ENCODE measurements around the gene PRR5.

PRR5 gene

DNA sequence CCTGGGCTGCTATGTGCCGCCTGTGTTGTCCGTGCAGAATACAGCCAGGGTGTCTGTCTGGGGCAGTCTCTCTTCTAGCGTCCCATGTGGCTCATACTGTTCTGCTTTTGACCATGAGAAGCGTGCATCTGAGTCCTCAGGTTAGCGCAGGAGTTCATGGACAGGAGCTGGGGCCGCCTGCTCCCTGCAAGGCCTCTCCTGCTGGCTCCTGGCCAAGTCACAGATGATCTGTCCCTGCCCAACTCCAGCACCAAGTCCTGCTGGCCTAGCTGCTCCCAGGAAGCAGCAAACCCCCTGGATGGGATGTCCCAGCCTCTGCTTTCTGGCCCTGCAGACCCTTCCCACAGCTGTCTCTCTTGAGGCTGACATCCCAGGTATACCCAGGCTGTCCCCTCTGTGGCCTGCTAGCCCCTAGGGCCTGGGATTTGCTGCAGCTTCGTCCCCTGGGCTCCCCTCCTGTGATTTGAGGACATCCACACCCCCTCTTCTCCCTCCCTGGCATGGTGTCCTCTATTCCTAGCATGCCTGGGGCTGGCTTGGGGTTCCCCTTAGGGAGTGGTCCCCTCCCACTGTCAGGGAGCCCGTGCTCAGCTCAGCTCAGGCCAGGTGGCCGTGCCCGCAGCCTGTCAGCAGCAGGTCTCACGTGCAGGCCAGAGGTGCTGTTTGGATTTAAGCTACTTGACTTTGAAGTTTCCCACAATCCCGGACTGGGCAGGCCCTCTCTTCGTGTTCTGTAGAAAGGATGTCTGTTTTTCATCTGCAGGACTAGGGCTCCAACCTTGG, 17.8 kb downstream of the PRR5 start:
- no peak for DNase-seq

DNA sequence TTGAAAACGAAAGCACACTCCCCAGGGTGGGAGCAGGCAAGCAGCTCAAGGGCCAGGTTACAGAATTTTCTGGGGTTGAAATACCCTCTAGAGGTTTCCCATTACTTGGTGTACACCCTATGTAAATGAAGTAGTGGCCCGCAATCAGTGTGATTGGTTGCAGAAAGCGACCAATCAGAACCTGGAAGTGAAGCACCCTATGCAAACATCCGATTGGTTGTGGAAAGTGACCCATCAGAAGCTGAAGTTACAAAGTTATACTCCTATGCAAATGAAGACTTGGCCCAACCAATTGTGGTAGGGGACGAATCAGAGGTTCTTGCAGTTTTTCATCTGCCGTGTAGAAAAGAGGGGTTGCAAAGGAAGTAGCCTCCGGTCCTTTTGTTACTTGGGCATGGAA, 19.2 kb downstream of the PRR5 start:
- DNase-seq: no peak

DNA sequence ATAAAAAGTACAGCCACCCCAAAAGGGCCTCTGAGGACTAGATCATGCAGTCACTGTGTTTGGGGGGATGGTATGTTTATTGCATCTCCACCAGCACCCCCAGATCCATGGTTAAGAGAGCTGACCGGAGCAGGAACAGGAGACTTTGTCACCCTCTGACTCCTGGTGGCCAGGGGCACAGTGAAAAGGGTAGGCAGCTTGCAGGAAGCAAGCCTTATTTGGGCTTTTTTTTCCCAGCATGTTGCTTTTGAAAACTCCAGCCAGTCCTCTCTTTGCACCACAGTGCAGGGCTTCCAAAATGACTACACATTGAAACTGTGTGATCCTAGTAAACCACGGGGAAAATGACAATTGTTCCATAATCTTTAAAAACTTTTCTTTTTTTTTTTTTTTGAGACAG, 20.6 kb downstream of the PRR5 start:
- no peak for DNase-seq

DNA sequence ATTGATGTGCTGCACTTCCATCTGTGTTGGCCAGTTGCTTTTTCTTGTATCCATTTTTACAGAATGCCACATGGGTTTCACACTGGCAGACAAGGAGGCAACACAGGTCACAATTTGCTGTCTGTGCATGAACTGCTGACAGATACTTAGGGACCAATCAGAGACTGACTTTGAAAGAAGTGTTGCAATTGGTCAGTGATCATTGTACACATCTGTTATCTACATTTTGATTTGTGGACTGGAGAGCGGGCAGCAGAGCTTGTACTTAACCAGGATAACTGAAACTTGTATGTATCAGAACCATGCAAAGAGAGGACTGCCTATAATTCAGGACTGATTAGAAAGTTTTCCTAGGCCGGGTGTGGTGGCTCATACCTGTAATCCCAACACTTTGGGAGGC, 21.8 kb downstream of the PRR5 start:
- DNase-seq: no peak

DNA sequence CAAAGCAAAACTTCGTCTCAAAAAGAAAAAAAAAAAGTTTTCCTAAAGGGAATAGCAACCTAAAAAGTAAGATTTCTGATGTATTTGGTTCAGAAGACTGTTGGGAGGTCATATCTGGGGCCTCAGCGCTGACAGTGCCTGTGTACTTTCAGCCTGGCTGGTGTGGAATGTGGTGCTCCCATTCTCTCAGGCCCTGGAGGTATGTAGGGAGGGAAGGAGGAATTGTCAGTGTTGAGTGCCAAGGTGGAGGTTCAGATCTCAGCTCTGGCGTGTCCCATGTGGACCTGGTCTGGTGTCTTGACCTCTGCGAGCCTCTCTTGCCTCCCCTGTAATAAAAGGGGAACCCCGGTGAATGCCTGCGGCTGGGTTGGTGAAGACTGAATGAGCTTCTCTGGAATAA, 22.4 kb downstream of the PRR5 start:
- no peak for DNase-seq

GRCh38 chr22:44724859-44725258, 22.9 kb downstream of the PRR5 start:
- no peak for DNase-seq

GRCh38 chr22:44726439-44726838, 24.4 kb downstream of the PRR5 start:
- DNase-seq: no peak

- no peak for DNase-seq
Observed at GRCh38 chr22:44727148-44727547, 25.1 kb downstream of the PRR5 start.

DNA sequence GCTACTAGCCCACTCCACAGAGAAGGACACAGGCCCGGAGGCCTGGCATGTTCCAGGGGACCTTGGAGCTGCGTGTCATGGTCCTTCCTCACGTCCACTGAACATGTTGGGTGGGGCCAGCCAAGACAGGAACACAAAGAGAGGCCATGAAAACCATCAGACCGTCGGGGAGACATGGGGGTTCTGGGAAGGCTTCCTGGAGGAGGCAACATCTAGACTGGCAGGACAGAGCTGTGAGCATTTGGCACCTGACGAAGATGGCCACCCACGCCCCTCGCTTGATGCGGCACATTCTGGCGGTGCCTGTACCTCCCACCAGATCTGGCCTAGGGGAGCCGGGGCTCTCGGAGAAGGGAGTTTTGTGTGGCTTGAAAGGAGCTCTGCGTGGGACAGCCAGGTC, 25.7 kb downstream of the PRR5 start:
- DNase-seq: no peak

DNA sequence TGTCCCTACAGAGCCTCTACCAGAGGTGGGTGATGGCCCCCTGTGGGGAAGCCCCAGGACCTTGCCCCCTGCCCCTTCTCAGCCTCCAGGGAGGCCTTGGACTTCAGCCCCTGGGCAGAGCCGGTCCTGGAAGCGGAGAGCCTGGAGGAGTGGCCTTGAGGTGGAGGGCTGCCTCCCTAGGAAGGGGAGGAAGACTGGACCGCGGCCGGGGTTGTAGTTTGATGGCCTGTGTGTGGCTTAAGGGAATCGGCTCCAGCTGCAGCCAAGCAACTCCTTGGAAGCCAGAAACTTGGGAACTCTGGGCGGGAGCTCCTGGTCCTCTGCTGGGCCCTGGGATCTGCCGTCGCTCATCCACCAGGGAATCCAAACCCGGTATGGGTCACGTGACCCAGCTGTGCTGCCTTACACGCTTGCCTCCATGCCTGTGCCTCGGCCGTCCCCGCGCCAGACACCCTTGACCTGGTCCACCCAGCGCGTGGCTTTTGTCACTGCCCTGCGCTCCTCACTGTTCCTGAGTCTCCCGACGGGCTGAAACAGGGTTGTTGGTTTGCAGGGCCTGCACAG, 26.8 kb downstream of the PRR5 start:
- DNase-seq: no peak

DNA sequence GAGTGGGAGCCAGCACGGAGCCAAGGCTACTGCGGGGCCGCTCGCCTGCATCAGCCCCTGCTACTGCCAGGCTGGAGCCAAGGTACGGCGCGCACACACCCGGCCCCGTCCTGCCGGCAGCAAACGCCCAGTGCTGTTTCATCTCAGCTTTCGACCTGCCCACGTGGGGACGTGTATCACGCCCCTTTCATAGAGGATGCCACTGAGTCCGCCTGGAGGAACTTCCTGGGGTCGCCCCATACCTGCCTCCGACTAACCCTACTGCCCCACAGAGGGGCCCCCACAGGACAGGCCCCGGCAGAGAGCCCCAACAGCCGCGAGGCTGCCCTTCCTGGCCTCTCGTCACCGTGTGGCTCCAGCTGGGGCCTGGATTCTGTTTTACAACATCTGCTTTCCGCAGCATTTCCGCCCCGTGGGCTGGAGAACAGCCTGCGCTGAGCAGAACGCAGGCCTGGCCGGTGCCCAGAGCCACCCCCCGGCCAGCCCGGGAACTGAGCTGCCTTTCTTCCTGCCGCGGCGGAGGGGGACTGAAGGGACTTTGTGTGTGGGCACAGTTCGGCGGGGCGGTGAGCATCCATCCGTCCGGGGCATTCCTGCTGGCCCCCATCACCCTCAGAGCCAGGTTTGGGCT, 27.5 kb downstream of the PRR5 start:
- no peak for DNase-seq

DNA sequence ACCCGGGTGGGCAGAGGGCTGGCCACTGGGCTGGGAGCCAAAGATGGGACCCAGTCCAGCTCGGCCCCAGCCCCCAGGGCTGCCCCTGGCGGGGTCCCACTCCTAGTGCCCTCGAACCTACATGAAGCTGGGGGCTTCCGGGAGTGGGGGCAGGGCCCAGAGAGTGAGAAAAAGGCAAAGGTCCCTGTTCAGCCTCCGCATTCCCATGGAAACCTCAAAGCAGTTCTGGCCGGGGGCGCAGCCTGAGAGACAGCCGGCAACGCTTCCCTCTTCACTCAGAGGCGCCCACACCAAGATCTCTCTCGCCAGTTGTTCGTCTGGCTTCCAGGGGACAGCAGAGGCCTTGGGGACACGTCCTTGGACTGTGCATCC, 28.0 kb downstream of the PRR5 start:
- no peak for DNase-seq

- DNase-seq: no peak
Observed at GRCh38 chr22:44730490-44731356, 28.7 kb downstream of the PRR5 start.

GRCh38 chr22:44731357-44731970, 29.5 kb downstream of the PRR5 start:
- DNase-seq: no peak

DNA sequence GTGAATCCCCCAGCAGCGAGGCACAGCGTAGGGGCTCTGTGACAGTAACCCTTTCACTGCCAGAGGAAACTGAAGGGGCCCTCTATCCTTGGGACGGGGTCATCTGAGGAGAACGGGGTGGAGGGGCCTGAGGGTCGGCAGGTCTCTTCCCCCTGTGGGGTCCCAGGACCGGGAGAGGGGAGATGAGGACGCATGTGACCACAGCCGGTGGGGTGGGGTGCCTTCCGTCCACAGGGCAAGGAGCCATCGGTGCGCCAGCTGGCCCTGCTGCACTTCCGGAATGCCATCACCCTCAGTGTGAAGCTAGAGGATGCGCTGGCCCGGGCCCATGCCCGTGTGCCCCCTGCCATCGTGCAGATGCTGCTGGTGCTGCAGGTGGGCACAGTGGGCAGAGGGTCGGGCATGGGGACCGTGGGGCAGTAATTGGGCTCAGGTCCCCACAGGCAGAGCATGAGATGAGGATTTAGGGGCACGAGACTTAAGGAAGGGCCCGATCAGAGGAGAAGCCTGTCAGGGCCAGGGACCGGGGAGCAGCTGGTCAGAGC, 30.1 kb downstream of the PRR5 start:
- DNase-seq: no peak

- no peak for DNase-seq
Observed at GRCh38 chr22:44732661-44733060, 30.7 kb downstream of the PRR5 start.

- no peak for DNase-seq
Observed at GRCh38 chr22:44733426-44734106, 31.6 kb downstream of the PRR5 start.

GRCh38 chr22:44734278-44734677, 32.3 kb downstream of the PRR5 start:
- DNase-seq: no peak

- no peak for DNase-seq
Observed at GRCh38 chr22:44734801-44735517, 33.0 kb downstream of the PRR5 start.

DNA sequence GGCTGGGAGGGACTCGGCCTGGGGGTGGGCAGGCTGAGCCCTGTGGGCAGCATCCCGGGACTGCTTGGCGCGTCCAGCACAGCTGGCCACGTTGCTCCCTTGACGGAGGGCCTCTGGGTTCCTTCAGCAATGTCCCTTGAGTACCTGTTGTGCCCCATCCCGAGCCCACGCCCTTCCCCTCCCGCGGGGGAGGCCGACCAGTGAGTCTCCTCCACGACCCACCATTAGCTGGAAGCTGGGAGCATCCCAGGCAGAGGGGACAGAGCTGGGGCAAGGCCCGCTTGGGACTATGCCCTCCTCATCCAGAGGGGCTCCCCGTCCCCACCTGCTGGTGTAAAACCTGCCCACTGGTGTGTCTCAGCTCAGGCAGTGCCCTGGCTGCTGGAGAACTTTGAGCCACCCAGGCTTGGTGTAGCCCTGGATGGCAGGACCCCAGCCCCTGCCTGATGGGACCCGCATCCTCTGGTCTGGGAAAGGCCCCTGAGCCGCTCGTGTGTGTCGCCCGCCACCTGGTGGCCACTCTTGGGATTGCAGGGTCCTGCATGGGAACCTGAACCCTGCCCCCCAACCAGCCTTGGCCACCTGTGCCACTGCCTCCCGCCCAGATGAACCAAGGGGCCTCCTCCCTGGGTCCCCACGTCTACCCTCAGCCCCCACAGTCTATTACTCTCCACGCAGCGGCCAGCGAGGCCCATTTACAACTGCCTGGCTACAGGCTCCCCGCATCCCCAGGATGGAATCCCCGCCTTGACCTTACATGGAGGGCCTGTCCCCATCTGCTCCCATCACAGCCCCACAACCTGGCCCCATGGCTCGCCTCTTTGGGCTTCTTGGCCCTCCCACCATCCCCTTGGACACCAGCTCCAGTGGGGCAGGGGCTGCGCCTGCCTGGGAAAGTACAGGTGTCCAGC, 33.8 kb downstream of the PRR5 start:
- DNase-seq: peak; percentile 77

Measured in stimulated activated CD4-positive, alpha-beta T cell treated with anti-CD3 and anti-CD28 coated beads, Interleukin-1b, Interleukin-23, amount 100 ng/mL, for 48 hours (primary cell).